ENCODE data around the gene CCDC73. TPM values are rescaled to one million over a fixed set of nuclear protein-coding genes. Genes with fewer than 3 reads are reported as not detected.
"Not testable (repeated sequence)": the region's sequence is repeated elsewhere in the genome, so short reads cannot be mapped to it uniquely, and the experiment has no call there.

CCDC73 gene
- total and polyA plus RNA-seq, 2 donors: 0.05 TPM; not detected in 1

- H3K4me1 ChIP-seq (ENCODE audit: insufficient read depth); DNase-seq (ENCODE audit: extremely low spot score); H3K27ac ChIP-seq (ENCODE audit: low read depth); H3K36me3 ChIP-seq (ENCODE audit: insufficient read depth); H3K4me3 ChIP-seq (ENCODE audit: low read depth, low read length): not testable (repeated sequence)
- 85% methylated on average over 3 of the region's 3 CpGs for WGBS
These were observed 29.2 kb upstream of the CCDC73 start for GRCh38 chr11:32823617-32824016.

GRCh38 chr11:32821917-32822560 is 27.6 kb upstream of the CCDC73 start:
- WGBS: 68% methylated on average over 5 of the region's 5 CpGs
- no peak overlapping the region for H3K27ac ChIP-seq (ENCODE audit: low read depth)
- no peaks in the 10 kb centered on the region for H3K4me1 ChIP-seq (ENCODE audit: insufficient read depth)
- no peak for DNase-seq (ENCODE audit: extremely low spot score)
- no peak overlapping the region for H3K4me3 ChIP-seq (ENCODE audit: low read depth, low read length)
- no peaks in the 10 kb centered on the region for H3K36me3 ChIP-seq (ENCODE audit: insufficient read depth)

- Histone ChIP-seq H3K36me3 (ENCODE audit: insufficient read depth) (no peaks in the 10 kb centered on the region), H3K4me1 (ENCODE audit: insufficient read depth) (no peaks in the 10 kb centered on the region), H3K27ac (ENCODE audit: low read depth) (no peak overlapping the region), H3K4me3 (ENCODE audit: low read depth, low read length) (no peak overlapping the region)
- no peak for DNase-seq (ENCODE audit: extremely low spot score)
These were observed 27.1 kb upstream of the CCDC73 start for GRCh38 chr11:32821517-32821916.

- H3K27ac ChIP-seq (ENCODE audit: low read depth): no peak overlapping the region
- no peak for DNase-seq (ENCODE audit: extremely low spot score)
- no peak overlapping the region for H3K4me3 ChIP-seq (ENCODE audit: low read depth, low read length)
- H3K36me3 ChIP-seq (ENCODE audit: insufficient read depth): no peaks in the 10 kb centered on the region
- H3K4me1 ChIP-seq (ENCODE audit: insufficient read depth): no peaks in the 10 kb centered on the region
These were observed 26.0 kb upstream of the CCDC73 start for GRCh38 chr11:32820497-32820896.

- Histone ChIP-seq H3K27ac (ENCODE audit: low read depth) (no peak overlapping the region), H3K4me1 (ENCODE audit: insufficient read depth) (no peaks in the 10 kb centered on the region), H3K4me3 (ENCODE audit: low read depth, low read length) (no peak overlapping the region), H3K36me3 (ENCODE audit: insufficient read depth) (no peaks in the 10 kb centered on the region)
- 69% methylated on average over 2 of the region's 2 CpGs for WGBS
- DNase-seq (ENCODE audit: extremely low spot score): no peak
These were observed 24.7 kb upstream of the CCDC73 start for GRCh38 chr11:32819187-32819586.

GRCh38 chr11:32817852-32818183 is 23.4 kb upstream of the CCDC73 start:
- H3K4me3 ChIP-seq (ENCODE audit: low read depth, low read length): no peak overlapping the region
- DNase-seq (ENCODE audit: extremely low spot score): no peak
- 87% methylated on average over 3 of the region's 3 CpGs for WGBS
- no peak overlapping the region for H3K27ac ChIP-seq (ENCODE audit: low read depth)
- H3K36me3 ChIP-seq (ENCODE audit: insufficient read depth): no peaks in the 10 kb centered on the region
- H3K4me1 ChIP-seq (ENCODE audit: insufficient read depth): no peaks in the 10 kb centered on the region

GRCh38 chr11:32817181-32817851 is 22.9 kb upstream of the CCDC73 start:
- no peak for DNase-seq (ENCODE audit: extremely low spot score)
- WGBS: 73% methylated on average over 4 of the region's 4 CpGs
- no peak overlapping the region for H3K27ac ChIP-seq (ENCODE audit: low read depth)
- H3K4me3 ChIP-seq (ENCODE audit: low read depth, low read length): no peak overlapping the region
- no peaks in the 10 kb centered on the region for H3K36me3 ChIP-seq (ENCODE audit: insufficient read depth)
- no peaks in the 10 kb centered on the region for H3K4me1 ChIP-seq (ENCODE audit: insufficient read depth)

GRCh38 chr11:32809313-32809712 is 14.9 kb upstream of the CCDC73 start:
- peak; percentile 31 for DNase-seq (ENCODE audit: extremely low spot score)
- H3K27ac ChIP-seq (ENCODE audit: low read depth): no peak overlapping the region
- WGBS: 23% methylated on average over 3 of the region's 3 CpGs

GRCh38 chr11:32796425-32796824 is 2.0 kb upstream of the CCDC73 start:
- Histone ChIP-seq H3K4me3 (ENCODE audit: low read depth, low read length) (no peak overlapping the region), H3K36me3 (ENCODE audit: insufficient read depth) (no peaks in the 10 kb centered on the region), H3K4me1 (ENCODE audit: insufficient read depth) (no peaks in the 10 kb centered on the region), H3K27ac (ENCODE audit: low read depth) (no peak overlapping the region)
- WGBS: 75% methylated on average over 3 of the region's 3 CpGs
- no peak for DNase-seq (ENCODE audit: extremely low spot score)

More at GRCh38 chr11:32809313-32809712, 14.9 kb upstream of the CCDC73 start:
- Histone ChIP-seq H3K4me1 (ENCODE audit: insufficient read depth) (no peaks in the 10 kb centered on the region), H3K4me3 (ENCODE audit: low read depth, low read length) (no peak overlapping the region), H3K36me3 (ENCODE audit: insufficient read depth) (no peaks in the 10 kb centered on the region)

GRCh38 chr11:32792948-32793475 is 1.4 kb downstream of the CCDC73 start:
- peak; percentile 17 for DNase-seq (ENCODE audit: extremely low spot score)
- no peak overlapping the region for H3K4me3 ChIP-seq (ENCODE audit: low read depth, low read length)

GRCh38 chr11:32792111-32792947 is 2.1 kb downstream of the CCDC73 start:
- WGBS: 37% methylated on average over 6 of the region's 6 CpGs
- DNase-seq (ENCODE audit: extremely low spot score): no peak
- Histone ChIP-seq H3K27ac (ENCODE audit: low read depth) (no peak overlapping the region), H3K4me3 (ENCODE audit: low read depth, low read length) (no peak overlapping the region), H3K4me1 (ENCODE audit: insufficient read depth) (no peaks in the 10 kb centered on the region), H3K36me3 (ENCODE audit: insufficient read depth) (no peaks in the 10 kb centered on the region)

More at GRCh38 chr11:32792948-32793475, 1.4 kb downstream of the CCDC73 start:
- Histone ChIP-seq H3K27ac (ENCODE audit: low read depth) (no peak overlapping the region), H3K4me1 (ENCODE audit: insufficient read depth) (no peaks in the 10 kb centered on the region), H3K36me3 (ENCODE audit: insufficient read depth) (no peaks in the 10 kb centered on the region)
- 19% methylated on average over 13 of the region's 13 CpGs for WGBS

GRCh38 chr11:32790916-32791315 is 3.5 kb downstream of the CCDC73 start:
- H3K4me3 ChIP-seq (ENCODE audit: low read depth, low read length): no peak overlapping the region
- DNase-seq (ENCODE audit: extremely low spot score): no peak

GRCh38 chr11:32786811-32787210 is 7.7 kb downstream of the CCDC73 start:
- H3K4me3 ChIP-seq (ENCODE audit: low read depth, low read length): no peak overlapping the region
- H3K36me3 ChIP-seq (ENCODE audit: insufficient read depth): no peaks in the 10 kb centered on the region

More at GRCh38 chr11:32790916-32791315, 3.5 kb downstream of the CCDC73 start:
- Histone ChIP-seq H3K36me3 (ENCODE audit: insufficient read depth) (no peaks in the 10 kb centered on the region), H3K4me1 (ENCODE audit: insufficient read depth) (no peaks in the 10 kb centered on the region), H3K27ac (ENCODE audit: low read depth) (no peak overlapping the region)
- 47% methylated on average over 1 of the region's 1 CpG for WGBS

GRCh38 chr11:32785262-32785661 is 9.2 kb downstream of the CCDC73 start:
- Histone ChIP-seq H3K4me1 (ENCODE audit: insufficient read depth) (no peaks in the 10 kb centered on the region), H3K4me3 (ENCODE audit: low read depth, low read length) (no peak overlapping the region), H3K27ac (ENCODE audit: low read depth) (no peak overlapping the region), H3K36me3 (ENCODE audit: insufficient read depth) (no peaks in the 10 kb centered on the region)
- DNase-seq (ENCODE audit: extremely low spot score): no peak
- WGBS: 90% methylated on average over 3 of the region's 3 CpGs

More at GRCh38 chr11:32786811-32787210, 7.7 kb downstream of the CCDC73 start:
- Histone ChIP-seq H3K4me1 (ENCODE audit: insufficient read depth) (no peaks in the 10 kb centered on the region), H3K27ac (ENCODE audit: low read depth) (no peak overlapping the region)
- no peak for DNase-seq (ENCODE audit: extremely low spot score)
